Gastrocnemius medialis (tissue), 4 donors: ENCODE measurements around the gene CCDC106. TPM values are rescaled to one million over a fixed set of nuclear protein-coding genes. Genes with fewer than 3 reads are reported as not detected.
A peak's percentile ranks its signal among the peaks of the same experiment; 100 is the strongest.

Experiments
- ATAC-seq, 2 donors: fragments of 150-250 bp; one replicate each; pipeline ENCODE4 v1.9.1; 2016
- DNase-seq, 2 donors: peaks; one replicate each; pipeline ENCODE4 v3.0.0-alpha.2; 2019
- H3K27ac ChIP-seq, 4 donors: fragments of 200-600 bp; sonication (generic); 1 replicate in 1 of 4; 2 replicates in 3 of 4; pipeline ENCODE4 v1.5.1; 2016 to 2018; ENCODE audit warnings: mild to moderate bottlenecking in 2 of 4, moderate library complexity in 1 of 4
- H3K27me3 ChIP-seq, 3 donors: fragments of 200-600 bp; sonication (generic) in 2 of 3; 1 replicate in 1 of 3; 2 replicates in 2 of 3; pipeline versions ENCODE4 v1.5.1 to v1.6.0; 2016 to 2019; ENCODE audit warnings: mild to moderate bottlenecking in 1 of 3, moderate library complexity in 1 of 3
- H3K36me3 ChIP-seq, 2 donors: fragments of 200-600 bp; sonication (generic) in 1 of 2; one replicate each; pipeline ENCODE4 v1.5.1; 2017 to 2018
- H3K4me1 ChIP-seq, 2 donors: fragments of 200-600 bp; sonication (generic) in 1 of 2; one replicate each; pipeline ENCODE4 v1.5.1; 2016 to 2017; ENCODE audit warnings: mild to moderate bottlenecking in 2 of 2
- H3K4me3 ChIP-seq, 4 donors: fragments of 200-600 bp; sonication (generic) in 3 of 4; 1 replicate in 1 of 4; 2 replicates in 3 of 4; pipeline ENCODE4 v1.5.1; 2016 to 2019; ENCODE audit warnings: mild to moderate bottlenecking in 2 of 4
- H3K9me3 ChIP-seq, 3 donors: fragments of 200-600 bp; sonication (generic) in 2 of 3; 1 replicate in 1 of 3; 2 replicates in 2 of 3; pipeline ENCODE4 v1.5.1; 2016 to 2019
- POLR2A ChIP-seq, 2 donors: fragments of 450-650 bp; IDR thresholded peaks; one replicate each; pipeline ENCODE4 v1.6.1; 2017; ENCODE audit warnings: antibody characterized with exemption in 2 of 2, mild to moderate bottlenecking in 2 of 2, moderate library complexity in 2 of 2
- in situ Hi-C, 4 donors: fragments of 200-750 bp; cut with MboI; loops; one replicate each; pipeline versions ENCODE4 v1.15.0 to v1.8.0; 2017; ENCODE audit warnings: low sequenced_read_pairs in 4 of 4
- intact Hi-C: fragments of 100-400 bp; cut with DNase I; formaldehyde crosslinking; loops from one replicate; pipeline ENCODE4 v1.15.1; 2023; ENCODE audit warnings: low total_unique reads
- total RNA-seq, 4 donors: library from RNA; depleted of rRNA; stranded (reverse); fragments of >200 nt; gene quantifications; one replicate each; pipeline versions ENCODE4 v1.1.0 to v1.2.3, GENCODE V29; 2016
- TF ChIP-seq, protein P1 (sequence below), 5 experiments: fragments of 450-650 bp in 3 of 5; fragments of 200-600 bp in 2 of 5; sonication (generic) in 2 of 5; IDR thresholded peaks in 4 of 5; conservative IDR thresholded peaks in 1 of 5; 1 replicate in 4 of 5; 2 replicates in 1 of 5; pipeline ENCODE4 v1.5.1; 2016 to 2019; ENCODE audit warnings: antibody characterized with exemption in 5 of 5, mild to moderate bottlenecking in 3 of 5, moderate library complexity in 3 of 5

CCDC106 gene
- total RNA-seq, 4 donors from 2014 or later = 6.3 to 21.2 (median 12.6) TPM

- no peaks in the 10 kb centered on the region for H3K27me3 ChIP-seq
- in situ Hi-C loops (loop anchor here in 1 of 4 donors (25.0 kb wide), 1 partner anchor 508 kb away; the partner anchor contains the start of gene TNNT1), intact Hi-C loops (loop anchor here (5.0 kb wide), 1 partner anchor 528 kb away; the partner anchor contains the start of gene PPP1R12C)
- H3K9me3 ChIP-seq = no peaks in the 10 kb centered on the region
- TF ChIP-seq, protein P1, sequence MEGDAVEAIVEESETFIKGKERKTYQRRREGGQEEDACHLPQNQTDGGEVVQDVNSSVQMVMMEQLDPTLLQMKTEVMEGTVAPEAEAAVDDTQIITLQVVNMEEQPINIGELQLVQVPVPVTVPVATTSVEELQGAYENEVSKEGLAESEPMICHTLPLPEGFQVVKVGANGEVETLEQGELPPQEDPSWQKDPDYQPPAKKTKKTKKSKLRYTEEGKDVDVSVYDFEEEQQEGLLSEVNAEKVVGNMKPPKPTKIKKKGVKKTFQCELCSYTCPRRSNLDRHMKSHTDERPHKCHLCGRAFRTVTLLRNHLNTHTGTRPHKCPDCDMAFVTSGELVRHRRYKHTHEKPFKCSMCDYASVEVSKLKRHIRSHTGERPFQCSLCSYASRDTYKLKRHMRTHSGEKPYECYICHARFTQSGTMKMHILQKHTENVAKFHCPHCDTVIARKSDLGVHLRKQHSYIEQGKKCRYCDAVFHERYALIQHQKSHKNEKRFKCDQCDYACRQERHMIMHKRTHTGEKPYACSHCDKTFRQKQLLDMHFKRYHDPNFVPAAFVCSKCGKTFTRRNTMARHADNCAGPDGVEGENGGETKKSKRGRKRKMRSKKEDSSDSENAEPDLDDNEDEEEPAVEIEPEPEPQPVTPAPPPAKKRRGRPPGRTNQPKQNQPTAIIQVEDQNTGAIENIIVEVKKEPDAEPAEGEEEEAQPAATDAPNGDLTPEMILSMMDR (IDR thresholded peaks at IDR 0.05 in 4 of 5, conservative IDR thresholded peaks at IDR 0.05 in 1 of 5) = no peak
- no peak for TF ChIP-seq POLR2A (IDR thresholded peaks at IDR 0.05)
- no peak overlapping the region for H3K4me3 ChIP-seq
- ATAC-seq (no peak), DNase-seq (no peak)
- H3K27ac ChIP-seq = no peak overlapping the region
- peaks cover 51 to 54% of the 10 kb centered on the region in 2 donors for H3K4me1 ChIP-seq
- H3K36me3 ChIP-seq = peaks cover 0 to 10% of the 10 kb centered on the region in 2 donors
Observed at GRCh38 chr19:55644842-55645511, 3.0 kb upstream of the CCDC106 start.

GRCh38 chr19:55645512-55645881 lies 2.5 kb upstream of the CCDC106 start:
- in situ Hi-C loops = loop anchor here in 1 of 4 donors (25.0 kb wide), 1 partner anchor 508 kb away; the partner anchor contains the start of gene TNNT1
- intact Hi-C loops = no loop called here
- H3K4me3 ChIP-seq = no peak overlapping the region
- no peak for DNase-seq
- peaks cover 0 to 10% of the 10 kb centered on the region in 2 donors for H3K36me3 ChIP-seq
- peaks cover 46 to 49% of the 10 kb centered on the region in 2 donors for H3K4me1 ChIP-seq
- H3K9me3 ChIP-seq = no peaks in the 10 kb centered on the region
- no peak overlapping the region for H3K27ac ChIP-seq
- TF ChIP-seq, protein P1 (IDR thresholded peaks at IDR 0.05 in 4 of 5, conservative IDR thresholded peaks at IDR 0.05 in 1 of 5) = no peak
- TF ChIP-seq POLR2A (IDR thresholded peaks at IDR 0.05) = no peak
- no peak for ATAC-seq
- H3K27me3 ChIP-seq = no peaks in the 10 kb centered on the region

DNA sequence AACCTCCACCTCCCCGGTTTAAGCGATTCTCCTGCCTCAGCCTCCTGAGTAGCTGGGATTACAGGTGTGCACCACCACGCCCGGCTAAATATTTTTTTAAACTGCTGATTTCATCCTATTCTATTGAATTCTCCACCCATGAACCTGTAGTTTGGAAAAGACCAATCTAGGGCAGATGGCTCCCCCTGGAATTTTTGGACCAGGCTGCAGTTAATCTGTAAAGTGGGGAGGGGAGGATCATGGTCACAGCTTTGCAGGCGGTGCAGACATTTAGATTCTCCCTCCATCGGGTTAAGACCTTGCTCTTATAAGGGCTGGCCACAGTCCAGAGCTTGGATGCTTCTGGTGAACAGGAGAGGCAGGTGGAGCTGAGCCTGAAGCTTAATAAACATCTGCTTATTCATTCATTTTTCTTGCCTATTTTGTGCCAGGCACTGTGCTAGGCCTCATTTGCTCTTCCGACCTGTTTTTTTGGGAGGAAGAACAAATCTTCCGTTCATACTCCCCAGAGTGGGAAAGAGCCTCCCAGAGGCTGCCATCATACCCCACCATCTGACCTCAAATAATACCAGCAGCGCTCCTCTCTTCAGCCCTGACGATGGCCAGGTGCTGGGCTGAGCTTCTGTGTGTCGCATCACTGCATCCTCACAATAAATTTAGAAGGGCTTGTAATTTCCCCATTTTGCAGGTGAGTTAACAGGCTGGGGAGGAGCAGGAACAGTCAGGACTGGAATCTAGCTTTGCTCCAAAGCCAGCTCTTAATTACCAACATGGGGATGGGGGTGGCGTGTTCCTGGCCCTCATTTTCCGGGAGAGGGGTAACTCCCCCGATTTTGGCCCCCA lies 902 bp upstream of the CCDC106 start:
- DNase-seq (no peak), ATAC-seq (no peak)
- Histone ChIP-seq H3K36me3 (peaks cover 0 to 10% of the 10 kb centered on the region in 2 donors), H3K4me3 (peak overlapping the region; percentile 80 to 88 (median 82)), H3K27me3 (no peaks in the 10 kb centered on the region), H3K4me1 (peaks cover 43 to 45% of the 10 kb centered on the region in 2 donors), H3K27ac (peak overlapping the region; percentile 72 to 91 (median 84)), H3K9me3 (no peaks in the 10 kb centered on the region)
- no peak for TF ChIP-seq POLR2A (IDR thresholded peaks at IDR 0.05)
- TF ChIP-seq, protein P1 (IDR thresholded peaks at IDR 0.05 in 4 of 5, conservative IDR thresholded peaks at IDR 0.05 in 1 of 5) = no peak
- intact Hi-C loops (no loop called here), in situ Hi-C loops (loop anchor here in 1 of 4 donors (25.0 kb wide), 1 partner anchor 510 kb away; the partner anchor contains the start of gene TNNT1)

- DNase-seq (no peak), ATAC-seq (no peak)
- in situ Hi-C loops (loop anchor here in 1 of 4 donors (25.0 kb wide), 1 partner anchor 511 kb away; the partner anchor contains the start of gene TNNT1), intact Hi-C loops (no loop called here)
- peak overlapping the region; percentile 72 to 91 (median 84) for H3K27ac ChIP-seq
- TF ChIP-seq, protein P1 (IDR thresholded peaks at IDR 0.05 in 4 of 5, conservative IDR thresholded peaks at IDR 0.05 in 1 of 5) = no peak
- no peak for TF ChIP-seq POLR2A (IDR thresholded peaks at IDR 0.05)
- peaks cover 34 to 36% of the 10 kb centered on the region in 2 donors for H3K4me1 ChIP-seq
- no peaks in the 10 kb centered on the region for H3K27me3 ChIP-seq
- peaks cover 0 to 14% of the 10 kb centered on the region in 2 donors for H3K36me3 ChIP-seq
- H3K9me3 ChIP-seq = no peaks in the 10 kb centered on the region
- H3K4me3 ChIP-seq = peak overlapping the region; percentile 80 to 88 (median 82)
Observed at GRCh38 chr19:55648585-55649267, 714 bp downstream of the CCDC106 start.
